Subcutaneous adipose tissue (tissue), 4 donors: ENCODE results near the gene MARCHF4. TPM values are rescaled to one million over a fixed set of nuclear protein-coding genes. Genes with fewer than 3 reads are reported as not detected.

Experiments
- CTCF ChIP-seq: fragments of 450-650 bp; IDR thresholded peaks from one replicate; pipeline ENCODE4 v1.5.1; 2016; ENCODE audit warnings: low read depth, mild to moderate bottlenecking, control low read depth, antibody characterized with exemption, moderate library complexity
- total RNA-seq, 4 donors: library from RNA; depleted of rRNA; stranded (reverse); fragments of >200 nt; gene quantifications; one replicate each; pipeline ENCODE4 v1.1.0, GENCODE V29; 2016

MARCHF4 gene
- total RNA-seq, 4 donors from 2014 or later = not detected

GRCh38 chr2:216404010-216404618, 31.8 kb upstream of the MARCHF4 start:
- TF ChIP-seq CTCF = no peak

- TF ChIP-seq CTCF = no peak
Observed at GRCh38 chr2:216402751-216403150, 30.5 kb upstream of the MARCHF4 start.

GRCh38 chr2:216399621-216400020, 27.3 kb upstream of the MARCHF4 start:
- TF ChIP-seq CTCF = no peak

GRCh38 chr2:216394881-216395280, 22.6 kb upstream of the MARCHF4 start:
- no peak for TF ChIP-seq CTCF

- no peak for TF ChIP-seq CTCF
Observed at GRCh38 chr2:216392945-216393840, 20.9 kb upstream of the MARCHF4 start.

GRCh38 chr2:216392018-216392562, 19.8 kb upstream of the MARCHF4 start:
- no peak for TF ChIP-seq CTCF

GRCh38 chr2:216391401-216391800, 19.1 kb upstream of the MARCHF4 start:
- TF ChIP-seq CTCF = no peak
